K562 (cell line): ENCODE results near the gene TVP23A. TPM values are rescaled to one million over a fixed set of nuclear protein-coding genes. Genes with fewer than 3 reads are reported as not detected.

Experiments used
- ATAC-seq: fragments of 200-7000 bp; cut with Tn5 transposase; 3 replicates; pipeline ENCODE4 v1.9.1; 2020; ENCODE audit warnings: moderate library complexity
- BruUV-seq: library from RNA; stranded (reverse); fragments of 400-500 nt; replicated peaks from 2 replicates; lab custom pipeline; 2021; lab: Mats Ljungman, UMichigan
- CTCF ChIA-PET: fragments of 300-600 bp; formaldehyde crosslinking; extraction: SDS; loops from one replicate; lab custom pipeline; 2021; ENCODE audit warnings: low intra/inter-chr PET ratio; lab: Yijun Ruan, JAX
- POLR2A ChIA-PET: fragments of 300-600, 350-650 bp; sonication (Branson Sonifier 250); formaldehyde crosslinking; extraction: SDS; loops from one replicate; lab custom pipeline; 2021; ENCODE audit warnings: antibody characterized with exemption, inconsistent platforms; lab: Yijun Ruan, JAX
- DNase-seq, 4 experiments: peaks; one replicate each; pipeline versions ENCODE4 v3.0.0 to v3.0.0-alpha.2; 2011 to 2018; ENCODE audit warnings: low spot score in 3 of 4, mixed read lengths in 3 of 4; ENCODE audit errors: extremely low read depth in 1 of 4
- FAIRE-seq: peaks from 2 replicates; lab custom pipeline; 2011; peaks lifted over from hg19 to GRCh38; lab: Jason Lieb, UNC
- H2AFZ ChIP-seq: 2 replicates; pipeline ENCODE4 v1.6.0; 2011; ENCODE audit warnings: low read depth, low read length, control low read depth, inconsistent platforms
- H3K27ac ChIP-seq: fragments of 200-600 bp; 3 replicates; pipeline ENCODE4 v1.8.0; 2011; ENCODE audit warnings: low read depth, mild to moderate bottlenecking, control low read depth, inconsistent platforms, low read length, moderate library complexity, mixed read lengths; ENCODE audit errors: extremely low read depth
- H3K27me3 ChIP-seq, 2 experiments: fragments of 300-600 bp in 1 of 2; 2 replicates in 1 of 2; 3 replicates in 1 of 2; pipeline versions ENCODE4 v1.6.0 to v1.8.0; 2011; ENCODE audit warnings: inconsistent platforms in 2 of 2, low read length in 2 of 2, mild to moderate bottlenecking in 1 of 2, mixed read lengths in 1 of 2, moderate library complexity in 1 of 2; ENCODE audit not compliant: control insufficient read depth in 2 of 2, insufficient read depth in 2 of 2
- H3K36me3 ChIP-seq: fragments of 300-600 bp; 3 replicates; pipeline ENCODE4 v1.8.0; 2011; ENCODE audit warnings: mild to moderate bottlenecking, low read length, inconsistent platforms; ENCODE audit not compliant: control insufficient read depth, insufficient read depth
- H3K4me1 ChIP-seq, 2 experiments: fragments of 200-600 bp in 1 of 2; replicated peaks in 1 of 2; 2 replicates in 1 of 2; 3 replicates in 1 of 2; pipeline versions ENCODE4 v1.5.1 to v1.8.0; 2011; ENCODE audit warnings: inconsistent platforms in 2 of 2, low read length in 2 of 2, mild to moderate bottlenecking in 1 of 2, mixed read lengths in 1 of 2, moderate library complexity in 1 of 2; ENCODE audit not compliant: control insufficient read depth in 2 of 2, insufficient read depth in 2 of 2
- H3K4me2 ChIP-seq: 2 replicates; pipeline ENCODE4 v1.6.1; 2011; ENCODE audit warnings: low read length, control low read depth, inconsistent platforms, mixed read lengths; ENCODE audit not compliant: insufficient read depth
- H3K4me3 ChIP-seq: fragments of 200-600 bp; sonication (generic), shearing (Covaris generic); 2 replicates; pipeline ENCODE4 v1.5.1; 2016; ENCODE audit warnings: control low read depth, inconsistent platforms
- H3K79me2 ChIP-seq: fragments of 200-600 bp; 3 replicates; pipeline ENCODE4 v1.8.0; 2011; ENCODE audit warnings: low read length, inconsistent platforms; ENCODE audit not compliant: control insufficient read depth, insufficient read depth
- H3K9ac ChIP-seq, 2 experiments: 2 replicates each; pipeline versions ENCODE4 v1.6.0 to v1.6.1; 2011; ENCODE audit warnings: low read depth in 2 of 2, low read length in 2 of 2, control low read depth in 1 of 2, inconsistent platforms in 1 of 2, mild to moderate bottlenecking in 1 of 2, mixed read lengths in 1 of 2; ENCODE audit not compliant: insufficient read depth in 1 of 2
- H3K9me1 ChIP-seq: one replicate; pipeline ENCODE4 v1.6.0; 2011; ENCODE audit warnings: inconsistent platforms, mild to moderate bottlenecking, low read length, moderate library complexity; ENCODE audit not compliant: control insufficient read depth, insufficient read depth
- H3K9me3 ChIP-seq: replicated peaks from 2 replicates; pipeline ENCODE4 v1.5.1; 2011; ENCODE audit warnings: low read depth, low read length, inconsistent platforms; ENCODE audit not compliant: control insufficient read depth, insufficient read depth
- H4K20me1 ChIP-seq: replicated peaks from 2 replicates; pipeline ENCODE4 v1.6.1; 2011; ENCODE audit warnings: low read length, inconsistent platforms, mixed read lengths; ENCODE audit not compliant: control insufficient read depth, insufficient read depth
- DPF2 ChIP-seq: fragments of 450-650 bp; IDR thresholded peaks from 2 replicates; pipeline ENCODE4 v1.6.1; 2016
- FOXK1 ChIP-seq: sonication (generic); formaldehyde crosslinking; IDR thresholded peaks from 2 replicates; pipeline ENCODE4 v1.8.0; 2022; ENCODE audit warnings: missing genetic modification reagents, mild to moderate bottlenecking, borderline replicate concordance
- SREBF1 ChIP-seq: fragments of 150-350 bp; IDR thresholded peaks from 2 replicates; pipeline ENCODE4 v1.6.1; 2014; ENCODE audit warnings: antibody characterized with exemption, low read depth, low read length, borderline replicate concordance
- ZKSCAN1 ChIP-seq: fragments of 150-350 bp; IDR thresholded peaks from 2 replicates; pipeline ENCODE4 v1.6.1; 2016; ENCODE audit warnings: low read depth, low read length
- ZNF24 ChIP-seq: fragments of 450-650 bp; IDR thresholded peaks from 2 replicates; pipeline ENCODE4 v1.6.1; 2016
- WGBS: fragments of 100-300 bp; shearing (Covaris generic); methylation state at CpG from one replicate; pipeline ENCODE4 v1.1.6; 2016; ENCODE audit warnings: low coverage, mixed read lengths; ENCODE audit not compliant: insufficient coverage; ENCODE audit errors: missing lambda C conversion rate; 5-methylcytosine and 5-hydroxymethylcytosine counted together
- in situ Hi-C: fragments of 300-500 bp; cut with MboI; formaldehyde crosslinking; loops from 4 replicates; pipeline ENCODE4 v1.15.0; 2018; ENCODE audit warnings: inconsistent platforms, mixed read lengths
- intact Hi-C: fragments of 100-400 bp; cut with micrococcal nuclease; formaldehyde crosslinking; loops from 2 replicates; pipeline ENCODE4 v1.14.2; 2022
- polyA plus RNA-seq, 8 experiments: library from polyadenylated mRNA; depleted of rRNA in 4 of 8; stranded (reverse) in 5 of 8; unstranded in 3 of 8; fragments of >200 nt; fragmentation: Nextera tagmentation in 2 of 8; fragmentation: Illumina TruSeq in 1 of 8; extraction: Ambion mirVana in 2 of 8; extraction: Trizol in 1 of 8; gene quantifications; 2 replicates each; pipeline versions ENCODE4 v1.2.1 to v1.2.3, GENCODE V29; 2011 to 2014; ENCODE audit warnings: inconsistent platforms in 1 of 8, missing spikeins in 1 of 8
- total RNA-seq, 7 experiments: library from RNA; depleted of rRNA in 6 of 7; stranded (reverse); fragments of >200 nt in 6 of 7; fragmentation: Illumina TruSeq in 2 of 7; extraction: Trizol in 2 of 7; gene quantifications; 2 replicates each; pipeline versions ENCODE4 v1.2.1 to v1.2.3, GENCODE V29; 2011 to 2021; ENCODE audit warnings: low replicate concordance in 1 of 7
- TF ChIP-seq, protein P1 (sequence below): sonication (generic); formaldehyde crosslinking; IDR thresholded peaks from 2 replicates; pipeline ENCODE4 v1.8.1; 2023; ENCODE audit warnings: mild to moderate bottlenecking, missing genetic modification reagents

TVP23A gene
- total and polyA plus RNA-seq, 9 of the 15 experiments (the other 6 are each of a cell fraction or from before 2014, with no cell fraction given) = 0.04 to 0.77 (median 0.10) TPM; not detected in 3

DNA sequence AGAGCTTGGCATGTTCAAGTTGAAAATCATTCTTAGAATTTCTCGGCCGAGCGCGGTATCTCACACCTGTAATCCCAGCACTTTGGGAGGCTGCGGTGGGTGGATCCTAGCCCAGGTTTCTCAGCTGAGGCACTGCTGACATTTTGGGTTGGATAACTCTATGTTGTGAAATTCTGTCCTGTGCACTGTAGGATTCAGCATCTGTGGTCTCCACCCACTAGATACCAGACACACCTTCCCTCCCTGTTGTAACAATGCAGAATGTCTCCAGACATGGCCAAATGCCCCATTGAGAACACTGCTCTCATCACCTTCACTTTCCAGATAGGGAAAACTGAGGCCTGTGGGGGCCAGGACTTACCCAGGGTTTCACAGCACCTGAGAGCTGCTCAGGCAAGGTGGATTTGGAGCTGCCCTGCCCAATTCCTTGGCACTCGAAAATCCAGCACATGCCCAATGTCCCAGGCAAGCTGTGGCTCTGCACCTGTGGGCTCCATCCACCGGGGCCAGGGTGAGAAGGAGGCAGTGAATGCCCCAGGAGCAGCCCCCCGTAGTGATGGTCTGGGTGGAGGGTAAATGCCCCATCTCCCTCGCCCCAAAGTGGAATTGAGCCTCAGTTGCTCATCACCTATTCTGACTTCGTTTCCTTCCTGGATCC, 20.2 kb upstream of the TVP23A start:
- H3K79me2 ChIP-seq = no peaks in the 10 kb centered on the region
- no TSS peak for BruUV-seq
- in situ Hi-C loops = no loop called here
- H3K4me2 ChIP-seq = no peak overlapping the region
- no peaks in the 10 kb centered on the region for H3K36me3 ChIP-seq
- H2AFZ ChIP-seq = no peak overlapping the region
- no peaks in the 10 kb centered on the region for H3K9me3 ChIP-seq
- no peak overlapping the region for H3K27ac ChIP-seq
- POLR2A ChIA-PET = interaction anchor here (0.8 to 1.5 kb wide), 2 partner anchors 21 to 88 kb away, joined by 3 read pairs; no protein-coding TSS in a partner anchor
- no peak for DNase-seq
- intact Hi-C loops = no loop called here
- no peak overlapping the region for H3K4me3 ChIP-seq
- under 1% methylated on average over 9 of the region's 10 CpGs for WGBS
- TF ChIP-seq, protein P1, sequence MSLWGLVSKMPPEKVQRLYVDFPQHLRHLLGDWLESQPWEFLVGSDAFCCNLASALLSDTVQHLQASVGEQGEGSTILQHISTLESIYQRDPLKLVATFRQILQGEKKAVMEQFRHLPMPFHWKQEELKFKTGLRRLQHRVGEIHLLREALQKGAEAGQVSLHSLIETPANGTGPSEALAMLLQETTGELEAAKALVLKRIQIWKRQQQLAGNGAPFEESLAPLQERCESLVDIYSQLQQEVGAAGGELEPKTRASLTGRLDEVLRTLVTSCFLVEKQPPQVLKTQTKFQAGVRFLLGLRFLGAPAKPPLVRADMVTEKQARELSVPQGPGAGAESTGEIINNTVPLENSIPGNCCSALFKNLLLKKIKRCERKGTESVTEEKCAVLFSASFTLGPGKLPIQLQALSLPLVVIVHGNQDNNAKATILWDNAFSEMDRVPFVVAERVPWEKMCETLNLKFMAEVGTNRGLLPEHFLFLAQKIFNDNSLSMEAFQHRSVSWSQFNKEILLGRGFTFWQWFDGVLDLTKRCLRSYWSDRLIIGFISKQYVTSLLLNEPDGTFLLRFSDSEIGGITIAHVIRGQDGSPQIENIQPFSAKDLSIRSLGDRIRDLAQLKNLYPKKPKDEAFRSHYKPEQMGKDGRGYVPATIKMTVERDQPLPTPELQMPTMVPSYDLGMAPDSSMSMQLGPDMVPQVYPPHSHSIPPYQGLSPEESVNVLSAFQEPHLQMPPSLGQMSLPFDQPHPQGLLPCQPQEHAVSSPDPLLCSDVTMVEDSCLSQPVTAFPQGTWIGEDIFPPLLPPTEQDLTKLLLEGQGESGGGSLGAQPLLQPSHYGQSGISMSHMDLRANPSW (CRISPR knock-in tag) = no peak
- no peak for TF ChIP-seq FOXK1
- TF ChIP-seq ZKSCAN1 = no peak
- no peak for TF ChIP-seq DPF2
- TF ChIP-seq ZNF24 = no peak
- no peak for TF ChIP-seq SREBF1
- no peaks in the 10 kb centered on the region for H4K20me1 ChIP-seq
- H3K4me1 ChIP-seq = no peaks in the 10 kb centered on the region
- no peak overlapping the region for H3K9ac ChIP-seq
- CTCF ChIA-PET = no interaction called here
- peaks cover 24 to 27% of the 10 kb centered on the region in 2 experiments for H3K27me3 ChIP-seq
- no peaks in the 10 kb centered on the region for H3K9me1 ChIP-seq
- ATAC-seq = no peak
- FAIRE-seq = no peak
